IPS-18c (cell line): ENCODE results near the gene GRIFIN.

Experiments used
- H3K4me3 ChIP-seq: 2 replicates; pipeline ENCODE4 v1.7.0; 2013; ENCODE audit warnings: low read depth, mild to moderate bottlenecking, low read length, moderate library complexity; ENCODE audit not compliant: insufficient read depth
- H3K9me3 ChIP-seq: one replicate; pipeline ENCODE4 v1.6.1; 2013; ENCODE audit warnings: mild to moderate bottlenecking, low read length, moderate library complexity; ENCODE audit not compliant: control insufficient read depth, insufficient read depth

The GRIFIN gene

DNA sequence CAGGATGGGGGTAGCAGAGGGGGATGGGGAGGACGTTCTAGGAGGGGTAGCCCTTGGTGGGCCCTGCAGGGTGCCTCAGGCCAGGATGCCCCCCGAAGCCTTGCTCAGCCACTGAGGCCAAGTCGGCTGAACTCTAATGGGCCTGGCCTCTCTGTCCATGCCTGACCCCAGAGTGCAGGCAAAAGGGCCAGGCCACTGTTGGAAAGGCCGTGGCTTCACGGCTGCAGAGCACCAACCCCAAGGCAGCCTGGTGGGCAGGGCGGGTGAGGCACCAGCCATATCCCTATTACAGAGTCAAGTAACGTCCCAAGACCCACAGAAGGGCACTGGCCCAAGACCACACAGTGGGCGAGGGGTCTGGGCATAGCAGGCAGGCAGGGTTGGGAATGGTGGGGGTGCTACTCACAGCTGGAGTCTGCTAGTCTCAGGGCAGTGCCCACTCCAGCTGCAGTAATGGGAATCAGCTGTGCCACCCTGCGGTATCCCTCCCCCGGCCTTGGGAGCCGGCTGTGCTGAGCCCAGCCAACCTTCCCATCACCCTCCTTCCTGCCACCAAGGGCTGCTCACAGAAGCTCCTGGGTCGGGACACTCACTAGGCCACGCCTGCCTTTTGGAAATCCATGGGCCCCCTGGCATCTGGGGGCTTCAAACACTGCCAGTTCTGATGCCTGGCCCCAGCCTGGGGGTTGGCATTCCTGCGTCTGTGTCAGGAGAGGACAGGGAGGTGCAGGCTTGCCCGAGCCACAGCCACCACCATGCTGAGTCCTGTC is 39.4 kb upstream of the GRIFIN start:
- H3K9me3 ChIP-seq = no peaks in the 10 kb centered on the region
- no peak overlapping the region for H3K4me3 ChIP-seq

DNA sequence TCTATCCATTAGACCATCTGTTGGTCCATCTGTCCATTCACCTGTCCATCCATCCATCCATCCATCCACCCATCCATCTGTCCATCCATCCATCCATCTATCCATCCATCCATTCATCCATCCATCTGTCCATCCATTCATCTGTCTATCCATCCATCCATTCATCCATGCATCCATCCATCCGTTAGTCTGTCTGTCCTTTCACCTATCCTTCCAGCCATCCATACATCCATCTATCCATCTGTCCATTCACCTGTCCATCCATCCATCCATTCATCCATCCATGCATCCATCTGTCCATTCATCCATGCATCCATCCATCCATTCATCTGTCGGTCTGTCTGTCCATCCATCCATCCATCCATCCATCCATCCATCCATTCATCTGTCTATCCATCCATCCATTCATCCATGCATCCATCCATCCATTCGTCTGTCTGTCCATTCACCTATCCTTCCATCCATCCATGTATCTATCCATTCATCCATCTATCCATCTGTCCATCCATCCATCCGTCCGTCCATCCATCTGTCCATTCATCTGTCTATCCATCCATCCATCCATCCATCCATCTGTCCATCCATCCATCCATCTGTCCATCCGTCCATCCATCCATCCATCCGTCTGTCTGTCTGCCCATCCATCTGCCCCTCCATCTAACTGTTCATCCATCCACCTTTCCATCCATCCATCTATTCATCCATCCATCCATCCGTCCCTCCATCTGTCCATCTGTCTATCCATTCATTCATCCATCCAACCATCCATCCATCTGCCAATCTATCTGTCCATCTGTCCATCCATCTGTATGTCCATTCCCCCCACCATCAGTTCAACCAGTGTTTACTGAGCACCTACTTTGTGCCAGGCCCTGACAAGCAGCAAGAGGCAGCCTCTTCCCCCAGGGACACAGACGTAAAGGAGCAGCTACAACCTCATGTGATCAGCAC is 38.5 kb upstream of the GRIFIN start:
- Histone ChIP-seq H3K4me3 (no peak overlapping the region), H3K9me3 (no peaks in the 10 kb centered on the region)

DNA sequence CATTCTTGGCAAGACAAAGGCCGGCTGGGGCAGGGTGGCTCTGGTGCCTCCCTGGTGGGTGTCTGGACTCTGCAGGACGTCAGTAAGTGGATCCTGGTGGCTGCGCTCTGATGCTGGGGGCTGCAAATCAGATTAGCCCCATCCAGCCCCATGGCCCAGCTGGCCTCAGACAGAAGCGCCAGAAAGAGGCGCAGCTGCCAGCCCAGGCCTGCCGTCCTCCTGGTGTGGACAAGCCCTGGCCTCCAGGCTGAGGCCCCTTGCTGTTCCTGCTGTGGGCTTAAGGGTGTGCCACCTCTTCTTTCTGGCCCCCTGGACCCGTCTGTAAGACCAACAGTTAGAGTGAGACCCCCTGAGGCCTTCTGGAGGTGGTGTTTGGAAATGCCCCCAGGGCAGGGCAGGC is 37.5 kb upstream of the GRIFIN start:
- Histone ChIP-seq H3K4me3 (no peak overlapping the region), H3K9me3 (no peaks in the 10 kb centered on the region)

DNA sequence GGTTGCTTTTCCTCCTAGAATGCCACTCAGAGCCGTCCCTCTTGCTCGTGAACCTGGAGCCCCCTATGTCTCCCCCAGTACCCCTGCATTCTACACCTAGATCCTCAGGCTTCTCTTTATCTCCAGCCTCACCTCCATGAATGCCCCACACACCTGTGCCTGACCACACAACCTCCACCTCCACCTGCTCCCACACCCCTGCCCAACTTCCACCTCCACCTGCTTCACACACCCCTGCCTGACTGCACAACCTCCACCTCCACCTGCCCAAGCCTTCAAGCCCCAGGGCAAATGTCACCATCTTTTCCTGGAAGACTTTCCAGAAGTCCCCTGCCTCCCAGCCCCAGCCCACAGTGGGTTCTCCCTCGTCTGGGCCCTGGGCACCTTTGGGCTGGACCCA is 36.5 kb upstream of the GRIFIN start:
- no peaks in the 10 kb centered on the region for H3K9me3 ChIP-seq
- no peak overlapping the region for H3K4me3 ChIP-seq

DNA sequence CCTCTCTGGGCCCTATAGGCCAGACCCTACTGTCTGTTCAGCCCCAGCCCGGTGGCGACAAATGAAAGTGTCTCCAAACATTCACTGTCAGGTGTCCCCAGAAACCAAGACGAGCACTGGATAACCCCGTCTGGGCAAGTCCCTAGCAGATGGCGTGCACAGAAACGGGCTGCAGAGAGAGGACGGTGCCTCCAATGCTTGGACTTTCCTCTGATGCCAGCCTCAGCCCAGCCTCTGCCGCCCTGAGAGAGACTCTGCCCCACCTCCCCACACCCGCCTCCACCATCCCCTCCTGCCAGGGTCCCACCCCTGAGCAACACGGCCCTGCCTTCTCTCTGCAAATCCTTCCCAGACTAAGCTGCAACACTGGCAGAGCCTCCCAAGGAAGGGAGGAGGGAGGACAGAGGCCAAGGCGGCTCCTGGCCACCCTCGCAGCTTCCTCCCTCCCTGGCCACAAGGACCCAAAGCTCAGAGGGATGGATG is 36.0 kb upstream of the GRIFIN start:
- no peaks in the 10 kb centered on the region for H3K9me3 ChIP-seq
- no peak overlapping the region for H3K4me3 ChIP-seq

DNA sequence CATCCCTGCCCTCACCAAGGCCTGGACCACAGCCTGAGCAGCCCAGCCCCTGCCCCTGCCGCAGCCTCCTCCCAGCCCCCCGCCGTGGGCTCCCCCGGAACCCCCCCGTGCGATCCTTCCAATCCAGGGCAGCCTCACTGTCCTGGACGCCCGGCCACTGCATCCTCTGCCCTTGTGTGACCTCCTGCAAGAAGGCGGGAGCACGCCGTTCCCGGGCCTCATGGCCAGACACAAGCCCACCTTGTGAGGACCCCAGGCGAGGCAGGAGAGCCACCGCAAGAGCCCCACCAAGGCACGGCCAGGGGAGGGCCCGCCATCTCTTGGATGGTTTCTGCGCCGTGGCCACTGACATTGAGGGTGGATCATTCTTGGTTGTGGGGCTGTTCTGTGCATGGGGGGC is 35.6 kb upstream of the GRIFIN start:
- no peak overlapping the region for H3K4me3 ChIP-seq

DNA sequence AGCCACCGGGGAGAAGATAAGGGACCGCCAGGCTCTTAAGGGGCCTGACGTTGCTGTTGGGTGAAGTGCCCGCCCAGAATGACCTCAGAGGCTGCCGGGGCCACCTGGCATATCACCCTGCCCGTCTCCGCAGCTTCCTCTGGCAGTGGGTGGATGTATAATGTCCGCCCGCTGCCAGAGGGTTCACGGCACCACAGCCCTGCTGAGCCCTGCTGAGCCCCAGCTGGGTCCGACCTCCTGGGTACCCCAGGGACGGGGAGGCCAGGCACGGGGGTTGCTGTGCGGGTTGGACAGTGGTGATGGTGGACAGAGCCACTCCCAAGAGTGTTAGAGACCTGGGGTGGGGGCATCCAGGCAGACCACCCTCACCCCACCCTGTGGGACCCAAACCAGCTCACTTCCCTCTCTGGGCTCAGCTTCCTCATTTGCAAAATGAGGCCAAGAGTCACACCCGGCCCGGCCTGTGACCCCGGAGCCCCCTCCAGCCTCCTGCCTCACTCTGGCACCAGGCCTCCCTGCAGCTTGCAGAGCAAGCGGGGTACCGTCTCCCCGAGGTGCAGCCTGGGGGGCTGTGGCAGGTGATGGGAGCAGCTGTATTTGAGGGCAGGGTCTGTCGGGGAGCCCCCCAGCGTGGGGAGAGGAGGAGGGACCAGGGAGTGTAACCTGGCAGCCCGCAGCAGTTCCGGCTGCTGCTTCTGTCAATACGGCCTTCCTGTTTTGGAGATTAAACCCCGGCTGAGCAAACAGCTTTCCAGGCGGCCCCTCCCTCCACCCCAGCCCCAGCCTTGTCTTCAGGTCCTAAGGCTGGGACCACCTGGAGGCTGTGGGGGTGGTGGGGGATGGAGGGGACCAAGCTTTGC is 34.9 kb upstream of the GRIFIN start:
- Histone ChIP-seq H3K9me3 (no peaks in the 10 kb centered on the region), H3K4me3 (no peak overlapping the region)

More for the DNA sequence above, 35.6 kb upstream of the GRIFIN start:
- H3K9me3 ChIP-seq = no peaks in the 10 kb centered on the region

DNA sequence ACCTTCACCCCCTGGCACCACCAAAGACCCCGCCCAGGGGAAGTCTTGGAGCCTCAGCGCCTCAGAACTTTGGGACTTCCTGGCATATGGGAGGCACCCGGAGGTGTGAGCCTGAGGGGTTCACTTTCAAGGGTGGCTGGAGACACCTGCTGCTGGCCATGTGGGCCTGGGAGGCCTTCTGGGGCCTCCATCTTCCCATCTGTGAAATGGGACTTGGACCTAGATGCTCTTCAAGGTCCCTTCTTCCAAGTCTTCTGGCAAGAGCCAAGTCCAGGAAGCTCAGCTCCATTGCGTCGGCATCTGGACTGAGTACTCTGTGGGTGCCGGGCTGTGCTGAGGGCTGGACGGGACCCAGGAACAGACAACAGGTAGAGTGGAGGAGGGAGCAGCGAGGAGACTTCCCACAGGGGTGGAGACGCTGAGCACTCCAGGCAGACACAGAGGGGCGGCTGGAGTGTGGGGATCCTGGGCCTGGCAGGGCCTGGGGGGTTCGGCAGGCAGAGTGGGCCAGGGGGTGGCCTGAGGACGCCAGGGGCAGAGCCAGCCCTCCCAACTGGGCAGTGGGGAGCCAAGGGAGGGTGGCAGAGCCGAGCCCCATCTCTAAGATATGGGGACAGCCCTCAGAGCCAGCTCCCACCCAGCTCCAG is 34.1 kb upstream of the GRIFIN start:
- no peak overlapping the region for H3K4me3 ChIP-seq
- H3K9me3 ChIP-seq = no peaks in the 10 kb centered on the region

DNA sequence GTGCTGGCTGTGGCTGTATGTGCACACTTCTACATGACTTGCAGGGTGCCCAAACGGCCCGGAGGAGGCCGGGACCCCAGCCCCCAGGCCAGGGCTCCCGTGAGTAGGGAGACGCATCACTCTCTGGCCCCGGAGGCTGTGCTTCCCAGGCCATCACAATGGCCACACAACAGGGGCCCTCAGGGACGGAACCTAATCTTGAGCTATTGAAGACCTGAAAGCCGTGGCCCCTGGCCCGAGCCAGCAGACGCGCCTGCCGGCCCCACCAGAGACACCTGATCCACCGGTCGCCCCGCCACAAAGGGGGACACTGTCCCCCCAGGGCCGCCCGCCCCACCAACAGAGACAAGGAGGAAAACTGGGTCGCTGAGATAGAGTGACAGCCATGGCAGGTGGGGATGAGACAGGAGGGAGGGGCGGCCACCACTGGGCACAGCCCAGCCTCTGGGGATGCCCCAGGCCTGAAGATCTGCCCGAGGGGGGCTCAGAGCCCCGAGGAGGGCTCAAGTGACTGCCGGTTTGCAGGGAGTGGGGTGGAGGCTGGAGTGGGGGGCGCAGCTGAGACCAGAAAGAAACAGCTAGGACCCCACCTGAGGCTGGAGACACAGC is 33.2 kb upstream of the GRIFIN start:
- Histone ChIP-seq H3K4me3 (no peak overlapping the region), H3K9me3 (no peaks in the 10 kb centered on the region)

DNA sequence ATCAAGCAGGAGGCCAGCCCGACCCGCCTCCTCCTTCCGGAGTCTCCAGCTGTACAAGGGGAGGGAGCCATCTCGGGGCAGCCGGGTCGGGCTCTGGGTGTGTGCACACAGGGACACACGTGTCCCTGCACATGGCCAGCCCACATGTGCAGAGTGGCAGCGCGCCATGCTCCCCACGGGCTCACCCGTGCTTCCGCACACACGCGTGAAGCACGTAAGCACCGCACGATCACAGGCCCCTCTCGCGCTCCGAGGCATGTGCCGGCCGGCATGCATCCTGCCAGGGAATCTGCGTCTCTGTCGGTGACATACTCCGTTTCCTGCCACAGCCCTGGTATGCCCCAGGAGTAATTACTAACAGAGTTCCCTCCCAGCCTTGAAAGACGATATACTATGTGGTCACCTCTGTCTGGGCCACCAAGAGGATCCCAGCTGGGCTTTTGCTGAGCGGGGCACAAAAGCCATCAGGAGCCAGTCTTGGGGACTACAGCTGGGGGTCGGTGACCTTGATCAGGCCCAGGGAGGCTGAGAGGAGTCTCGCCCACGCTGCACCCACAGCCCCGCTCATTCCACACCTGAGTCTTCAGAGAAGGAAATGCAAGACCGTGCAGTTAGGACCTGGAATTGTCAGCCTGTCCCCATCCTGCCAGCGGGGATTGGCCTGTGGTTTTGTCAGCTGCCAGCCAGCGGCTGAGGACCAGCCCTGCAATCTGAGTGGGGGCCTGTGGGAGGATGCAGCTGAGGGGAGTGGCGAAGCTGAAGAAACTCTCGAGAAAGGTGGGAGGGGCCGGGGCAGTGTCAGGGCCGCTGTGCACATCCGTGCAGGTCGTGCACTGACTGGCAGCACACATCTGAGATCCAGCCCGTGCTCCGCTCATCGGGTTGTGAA is 32.4 kb upstream of the GRIFIN start:
- Histone ChIP-seq H3K4me3 (no peak overlapping the region), H3K9me3 (no peaks in the 10 kb centered on the region)

DNA sequence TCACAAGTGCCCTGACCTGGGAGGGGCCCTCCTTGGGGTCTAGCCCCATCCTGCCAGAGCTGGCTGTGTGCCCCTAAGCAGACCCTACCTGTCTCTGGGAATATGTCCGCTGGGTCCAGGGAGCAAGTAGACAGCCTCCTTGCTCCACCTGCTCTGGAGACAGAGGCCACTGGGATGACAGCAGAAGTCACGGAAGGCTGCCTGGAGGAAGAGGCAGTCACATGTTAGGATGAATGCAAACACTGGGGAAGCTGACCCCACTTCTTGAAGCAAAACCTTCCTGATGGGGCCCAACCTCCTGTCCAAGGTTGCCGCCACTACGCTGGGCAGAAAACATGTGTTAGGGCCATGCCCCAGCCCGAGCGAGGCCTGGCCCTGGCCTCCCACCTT is 31.7 kb upstream of the GRIFIN start:
- Histone ChIP-seq H3K9me3 (no peaks in the 10 kb centered on the region), H3K4me3 (no peak overlapping the region)

DNA sequence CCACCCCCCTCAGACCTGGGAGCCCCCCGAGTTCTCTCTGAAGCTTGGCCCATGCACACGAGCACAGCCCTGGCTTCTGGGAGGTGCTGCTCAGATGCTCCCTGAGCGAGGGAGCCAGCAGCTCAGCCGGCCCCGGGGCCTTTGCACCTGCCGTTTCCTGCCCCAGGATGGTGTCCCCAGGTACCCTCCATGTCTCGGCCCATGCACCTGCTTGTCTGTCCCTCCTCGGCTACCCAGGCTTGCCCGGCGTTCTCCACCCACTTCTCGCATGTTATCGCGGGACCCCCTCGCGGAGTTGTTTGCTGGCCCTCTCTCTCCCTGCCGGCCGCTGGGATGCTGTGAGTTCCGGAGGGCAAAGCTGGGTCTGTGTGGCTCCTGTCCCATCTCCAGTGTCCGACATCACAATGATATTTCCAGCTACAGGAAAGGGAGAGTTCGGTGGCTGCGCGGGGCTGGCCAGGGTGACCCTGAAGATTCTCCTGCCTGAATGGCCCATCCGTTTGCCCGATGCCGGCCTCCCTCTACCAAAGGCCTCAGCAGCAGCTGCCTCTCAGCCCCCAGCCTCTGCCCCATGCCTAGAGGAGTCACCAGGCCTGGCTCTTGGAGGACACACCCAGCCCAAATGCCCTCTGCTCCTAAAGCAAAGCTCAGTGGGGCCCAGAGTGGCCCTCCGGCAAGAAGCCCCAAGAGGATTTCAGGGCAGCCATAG is 31.2 kb upstream of the GRIFIN start:
- H3K4me3 ChIP-seq = no peak overlapping the region

DNA sequence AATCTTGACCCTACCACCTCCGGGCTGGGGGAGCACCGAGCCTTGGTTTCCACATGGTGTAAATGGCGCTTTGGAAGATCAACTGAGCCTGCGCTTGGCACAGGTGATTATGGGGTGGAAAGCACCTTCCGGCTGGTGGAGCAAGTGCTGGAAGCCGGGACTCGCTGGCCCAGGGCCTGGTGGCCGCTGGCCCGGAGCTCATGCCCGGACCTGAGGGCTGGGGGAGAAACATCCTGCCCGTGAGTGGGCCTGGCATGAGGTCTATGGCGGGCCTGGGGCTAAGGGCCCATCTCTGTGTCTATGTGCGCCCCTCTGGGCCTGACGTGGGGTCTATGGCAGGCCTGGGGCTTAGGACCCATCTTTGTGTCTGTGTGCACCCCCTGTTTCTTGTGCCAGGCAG is 29.2 kb upstream of the GRIFIN start:
- no peaks in the 10 kb centered on the region for H3K9me3 ChIP-seq
- H3K4me3 ChIP-seq = no peak overlapping the region

More for the DNA sequence above, 31.2 kb upstream of the GRIFIN start:
- no peaks in the 10 kb centered on the region for H3K9me3 ChIP-seq

DNA sequence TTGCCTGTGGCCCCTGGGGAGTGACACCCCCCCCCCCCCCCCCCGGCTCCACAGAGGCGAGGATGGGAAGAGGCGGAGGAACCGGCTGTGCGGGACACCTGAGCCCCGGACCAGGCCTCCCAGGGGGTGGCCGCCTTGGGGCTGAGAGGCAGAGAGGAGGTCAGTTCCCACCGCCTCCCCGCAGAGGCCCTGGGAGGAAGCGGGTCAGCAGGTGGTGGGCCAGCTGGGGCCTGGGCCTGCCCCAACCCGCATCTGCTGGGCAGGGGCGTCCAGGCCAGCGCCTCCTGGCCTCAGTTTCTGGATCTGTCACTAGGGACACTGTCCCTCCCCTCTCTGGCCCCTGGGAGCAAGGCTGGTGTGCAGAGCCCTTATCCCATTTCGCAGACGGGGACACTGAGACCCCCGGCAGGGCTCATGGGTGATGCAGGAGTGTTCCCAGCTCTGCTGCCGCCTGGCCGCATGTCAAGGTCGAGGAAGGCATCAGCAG is 28.7 kb upstream of the GRIFIN start:
- Histone ChIP-seq H3K9me3 (no peaks in the 10 kb centered on the region), H3K4me3 (no peak overlapping the region)
